ENCODE results near the gene CHST12. TPM values are rescaled to one million over a fixed set of nuclear protein-coding genes. Genes with fewer than 3 reads are reported as not detected.

Gene CHST12
- total and polyA plus RNA-seq, 2 of the 4 experiments (the other 2 are of a cell fraction) = 3.8 to 27.0 TPM

- no peak overlapping the region for H4K5ac ChIP-seq (ENCODE audit: low read depth, low read length)
- POLR2A ChIA-PET (ENCODE audit: unreplicated experiment) = interaction anchor here (0.5 kb wide), 1 partner anchor 179 kb away, joined by 3 read pairs; no protein-coding TSS in a partner anchor
- no peaks in the 10 kb centered on the region for H3K27me3 ChIP-seq (ENCODE audit: control insufficient read depth, insufficient read depth, low read length)
- H3K9me1 ChIP-seq (ENCODE audit: insufficient read depth, low read length) = no peaks in the 10 kb centered on the region
- intact Hi-C loops (cut with micrococcal nuclease) (no loop called here), in situ Hi-C loops (cut with MboI; ENCODE audit: low sequenced_read_pairs) (no loop called here), dilution Hi-C loops (cut with HindIII; ENCODE audit: low sequenced_read_pairs, unreplicated experiment) (no loop called here)
- H2AK9ac ChIP-seq (replicated peaks; ENCODE audit: low read depth, low read length, poor library complexity) = no peak overlapping the region
- no peak overlapping the region for H2BK15ac ChIP-seq (ENCODE audit: low read depth, low read length)
- H3K9ac ChIP-seq (ENCODE audit: low read depth, low read length) = no peak overlapping the region
- no peak overlapping the region for H2AK5ac ChIP-seq (ENCODE audit: low read depth, low read length)
- no peak for DNase-seq
- H3K36me3 ChIP-seq (ENCODE audit: control insufficient read depth, insufficient read depth, low read length) = 0 out of 2 replicates have a peak, but pooled peaks cover 1% of the 10 kb centered on the region
- no peak overlapping the region for H3K14ac ChIP-seq (replicated peaks; ENCODE audit: low read depth, low read length)
- H3K4me2 ChIP-seq (ENCODE audit: low read depth, low read length) = no peak overlapping the region
- no peak overlapping the region for H3K4ac ChIP-seq (ENCODE audit: low read depth, low read length)
- H2AFZ ChIP-seq (replicated peaks; ENCODE audit: low read length, poor library complexity) = no peak overlapping the region
- H3K27ac ChIP-seq (ENCODE audit: insufficient read depth, low read length) = no peak overlapping the region
- H2BK120ac ChIP-seq (ENCODE audit: low read depth, low read length) = no peak overlapping the region
- H3K18ac ChIP-seq (ENCODE audit: low read depth, low read length) = no peak overlapping the region
- no peaks in the 10 kb centered on the region for H4K20me1 ChIP-seq (ENCODE audit: insufficient read depth, low read length)
- H4K91ac ChIP-seq (ENCODE audit: insufficient read depth, low read depth, low read length) = no peak overlapping the region
- H3K79me1 ChIP-seq (ENCODE audit: low read depth in 1 of 2, low read length in 2 of 2) = no peaks in the 10 kb centered on the region
- no peak overlapping the region for H3K23ac ChIP-seq (ENCODE audit: low read depth, low read length)
- WGBS, 2 experiments (ENCODE audit: extremely low coverage in 2 of 2, insufficient read length in 1 of 2) = 100% methylated on average over 1 of the region's 9 CpGs; no CpG with 5 or more reads in 1 of the 2 experiments
- no peaks in the 10 kb centered on the region for H3K4me1 ChIP-seq (ENCODE audit: control insufficient read depth, insufficient read depth, low read length)
- no peak overlapping the region for H4K8ac ChIP-seq (ENCODE audit: low read depth in 2 of 2, low read length in 2 of 2)
- CTCF ChIA-PET = no interaction called here
- no peak for TF ChIP-seq MAZ (IDR thresholded peaks at IDR 0.05; ENCODE audit: borderline replicate concordance, low read depth, low read length)
- no peak overlapping the region for H3K4me3 ChIP-seq (ENCODE audit: insufficient read depth, low read depth, low read length)
- BruUV-seq (replicated peaks) = no TSS peak
- no peaks in the 10 kb centered on the region for H3K9me3 ChIP-seq (ENCODE audit: control insufficient read depth, insufficient read depth, low read length)
- no peak overlapping the region for H3K56ac ChIP-seq (ENCODE audit: extremely low read depth, insufficient read depth, low read length)
- H2BK20ac ChIP-seq (ENCODE audit: low read depth, low read length) = no peak overlapping the region
- H2BK5ac ChIP-seq (ENCODE audit: low read depth, low read length, poor library complexity, severe bottlenecking) = no peak overlapping the region
- ATAC-seq (ENCODE audit: low read depth) = no peak
Observed at GRCh38 chr7:2443491-2443890, 40.1 kb downstream of the CHST12 start.

All from IMR-90 (cell line).